ENCODE measurements around the gene SULT2B1.

SULT2B1 gene

DNA sequence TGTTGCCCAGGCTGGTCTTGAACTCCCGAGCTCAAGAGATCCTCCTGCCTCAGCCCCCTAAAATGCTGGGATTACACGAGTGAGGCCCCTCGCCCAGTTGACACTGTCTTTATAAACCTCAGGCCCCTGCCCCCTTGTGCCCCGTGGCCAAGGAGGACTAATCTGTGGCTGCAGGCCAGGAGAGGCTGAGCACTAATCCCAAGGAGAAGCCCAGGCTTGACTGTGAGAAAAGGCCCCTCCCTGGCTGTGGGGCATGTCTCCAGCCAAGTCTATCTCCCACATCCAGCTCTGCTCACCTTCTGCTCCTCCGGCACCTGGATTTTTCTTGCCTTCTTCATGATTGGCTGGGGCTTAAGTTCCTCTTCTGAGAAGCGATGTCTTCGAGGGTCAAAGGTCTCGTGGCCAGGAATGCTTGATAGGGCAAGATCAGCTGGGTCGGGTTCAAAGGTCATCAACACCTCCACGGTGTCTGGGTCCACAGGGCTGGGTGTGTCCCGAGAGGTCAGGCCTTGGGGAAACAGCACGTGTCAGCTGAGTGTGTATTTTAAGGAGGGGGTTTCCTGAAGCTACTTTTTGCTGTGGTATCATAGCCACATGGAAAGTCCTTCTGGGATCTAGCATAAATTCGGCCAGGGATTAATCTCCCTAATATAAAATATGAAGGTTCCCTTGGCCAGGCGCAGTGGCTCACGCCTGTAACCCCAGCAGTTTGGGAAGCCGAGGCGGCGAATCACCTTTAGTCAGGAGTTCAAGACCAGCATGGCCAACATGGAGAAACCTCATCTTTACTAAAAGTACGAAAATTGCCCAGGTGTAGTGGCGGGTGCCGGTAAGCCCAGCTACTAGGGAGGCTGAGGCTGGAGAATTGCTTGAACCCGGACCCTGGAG lies 81.4 kb downstream of the SULT2B1 start:
- TF ChIP-seq, protein P1, sequence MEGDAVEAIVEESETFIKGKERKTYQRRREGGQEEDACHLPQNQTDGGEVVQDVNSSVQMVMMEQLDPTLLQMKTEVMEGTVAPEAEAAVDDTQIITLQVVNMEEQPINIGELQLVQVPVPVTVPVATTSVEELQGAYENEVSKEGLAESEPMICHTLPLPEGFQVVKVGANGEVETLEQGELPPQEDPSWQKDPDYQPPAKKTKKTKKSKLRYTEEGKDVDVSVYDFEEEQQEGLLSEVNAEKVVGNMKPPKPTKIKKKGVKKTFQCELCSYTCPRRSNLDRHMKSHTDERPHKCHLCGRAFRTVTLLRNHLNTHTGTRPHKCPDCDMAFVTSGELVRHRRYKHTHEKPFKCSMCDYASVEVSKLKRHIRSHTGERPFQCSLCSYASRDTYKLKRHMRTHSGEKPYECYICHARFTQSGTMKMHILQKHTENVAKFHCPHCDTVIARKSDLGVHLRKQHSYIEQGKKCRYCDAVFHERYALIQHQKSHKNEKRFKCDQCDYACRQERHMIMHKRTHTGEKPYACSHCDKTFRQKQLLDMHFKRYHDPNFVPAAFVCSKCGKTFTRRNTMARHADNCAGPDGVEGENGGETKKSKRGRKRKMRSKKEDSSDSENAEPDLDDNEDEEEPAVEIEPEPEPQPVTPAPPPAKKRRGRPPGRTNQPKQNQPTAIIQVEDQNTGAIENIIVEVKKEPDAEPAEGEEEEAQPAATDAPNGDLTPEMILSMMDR (IDR thresholded peaks at IDR 0.05; ENCODE audit: borderline replicate concordance, insufficient read depth, low read depth, low read length), result no peak
- H3K4me3 ChIP-seq (ENCODE audit: low read depth, low read length), result no peak overlapping the region

DNA sequence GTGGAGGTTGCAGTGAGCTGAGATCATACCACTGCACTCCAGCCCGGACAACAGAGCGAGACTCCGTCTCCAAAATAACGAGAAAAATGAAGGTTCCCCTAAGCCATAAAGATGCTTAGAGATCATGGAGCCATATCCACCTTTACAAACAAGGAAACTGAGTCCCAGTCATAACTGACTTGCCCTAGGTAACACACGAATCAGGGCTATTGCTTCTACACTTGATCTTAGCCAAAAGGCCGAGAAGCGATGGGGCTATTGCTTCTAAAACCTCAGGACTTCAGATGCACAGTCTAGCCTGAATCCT lies 82.0 kb downstream of the SULT2B1 start:
- H3K4me3 ChIP-seq (ENCODE audit: low read depth, low read length), result peak overlapping the region; percentile 47
- TF ChIP-seq, protein P1 (IDR thresholded peaks at IDR 0.05; ENCODE audit: borderline replicate concordance, insufficient read depth, low read depth, low read length), result no peak

DNA sequence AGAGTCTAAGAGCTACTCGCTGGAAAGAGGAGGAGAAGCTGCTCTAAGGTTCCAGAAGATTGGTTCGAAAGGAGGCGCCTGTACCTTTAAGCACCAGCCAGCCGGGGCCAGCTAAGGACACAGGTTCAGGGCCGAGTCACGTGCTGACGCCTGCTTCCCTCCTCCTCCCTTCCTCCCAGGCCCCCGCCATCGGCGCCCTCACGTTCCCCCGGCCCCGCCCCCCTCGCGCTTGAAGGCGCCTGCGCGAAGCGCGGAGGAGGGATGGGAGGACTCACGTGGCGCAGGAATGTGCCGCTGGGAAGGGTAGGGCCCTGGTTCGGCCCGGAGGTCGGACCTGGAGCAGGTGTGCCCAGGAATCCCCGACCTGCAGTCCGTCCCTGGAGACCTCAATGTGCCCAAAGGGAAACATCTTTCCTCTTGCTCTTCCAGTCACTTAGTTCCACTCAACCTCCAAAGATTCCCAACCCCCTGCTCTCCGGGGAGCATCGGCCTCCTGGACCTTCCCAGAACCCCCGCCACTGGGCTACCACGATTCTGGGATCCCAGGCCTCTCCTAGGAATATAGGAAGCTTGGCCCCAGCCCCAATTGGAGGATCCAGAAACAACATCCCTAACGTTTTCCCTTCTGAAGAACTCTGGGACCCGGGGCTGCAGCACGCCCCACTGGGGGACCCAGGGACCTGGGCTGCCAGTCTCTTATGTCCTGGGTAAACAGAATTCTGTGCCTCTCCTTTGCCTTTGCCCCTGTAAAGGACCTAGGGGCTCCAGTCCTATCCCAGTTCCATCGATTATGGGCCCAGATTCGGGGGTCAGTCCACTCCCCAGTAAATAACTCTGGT lies 82.7 kb downstream of the SULT2B1 start:
- TF ChIP-seq, protein P1 (IDR thresholded peaks at IDR 0.05; ENCODE audit: borderline replicate concordance, insufficient read depth, low read depth, low read length), result no peak
- H3K4me3 ChIP-seq (ENCODE audit: low read depth, low read length), result peak overlapping the region; percentile 47

DNA sequence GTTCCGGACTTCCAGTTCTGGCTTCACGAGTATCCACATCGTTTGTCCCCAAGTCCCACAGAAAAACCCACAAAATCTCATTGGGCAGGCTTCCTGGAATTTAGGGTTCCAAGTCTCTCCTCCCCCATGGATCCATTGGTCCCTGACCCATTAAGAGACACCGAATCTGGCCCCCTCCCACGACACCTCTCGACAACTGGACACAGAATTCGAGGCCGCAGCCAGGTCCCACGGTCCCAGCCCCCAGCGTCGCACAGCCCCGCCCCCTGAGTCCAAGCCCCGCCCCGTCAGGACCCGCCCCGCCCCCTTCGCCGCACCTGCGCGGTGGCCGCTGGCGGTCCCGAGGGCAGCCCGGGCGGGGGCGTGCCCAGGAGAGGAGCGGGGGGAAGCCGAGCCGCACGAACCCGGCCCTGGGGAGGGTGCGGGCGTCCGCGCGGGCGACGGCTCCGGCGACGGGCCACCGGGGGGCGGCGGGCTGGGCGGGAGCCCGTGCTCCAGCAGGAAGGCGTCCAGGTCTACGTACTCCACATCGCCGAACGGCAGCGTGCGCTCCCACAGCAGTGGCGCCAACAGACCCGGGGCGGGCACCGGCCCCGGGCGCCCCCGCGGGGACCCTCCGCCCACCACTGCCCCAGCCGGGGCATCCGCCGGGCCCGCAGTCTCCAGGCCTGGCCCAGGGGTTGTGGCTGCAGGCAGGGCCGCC lies 83.4 kb downstream of the SULT2B1 start:
- TF ChIP-seq, protein P1 (IDR thresholded peaks at IDR 0.05; ENCODE audit: borderline replicate concordance, insufficient read depth, low read depth, low read length), result no peak
- H3K4me3 ChIP-seq (ENCODE audit: low read depth, low read length), result peak overlapping the region; percentile 62

DNA sequence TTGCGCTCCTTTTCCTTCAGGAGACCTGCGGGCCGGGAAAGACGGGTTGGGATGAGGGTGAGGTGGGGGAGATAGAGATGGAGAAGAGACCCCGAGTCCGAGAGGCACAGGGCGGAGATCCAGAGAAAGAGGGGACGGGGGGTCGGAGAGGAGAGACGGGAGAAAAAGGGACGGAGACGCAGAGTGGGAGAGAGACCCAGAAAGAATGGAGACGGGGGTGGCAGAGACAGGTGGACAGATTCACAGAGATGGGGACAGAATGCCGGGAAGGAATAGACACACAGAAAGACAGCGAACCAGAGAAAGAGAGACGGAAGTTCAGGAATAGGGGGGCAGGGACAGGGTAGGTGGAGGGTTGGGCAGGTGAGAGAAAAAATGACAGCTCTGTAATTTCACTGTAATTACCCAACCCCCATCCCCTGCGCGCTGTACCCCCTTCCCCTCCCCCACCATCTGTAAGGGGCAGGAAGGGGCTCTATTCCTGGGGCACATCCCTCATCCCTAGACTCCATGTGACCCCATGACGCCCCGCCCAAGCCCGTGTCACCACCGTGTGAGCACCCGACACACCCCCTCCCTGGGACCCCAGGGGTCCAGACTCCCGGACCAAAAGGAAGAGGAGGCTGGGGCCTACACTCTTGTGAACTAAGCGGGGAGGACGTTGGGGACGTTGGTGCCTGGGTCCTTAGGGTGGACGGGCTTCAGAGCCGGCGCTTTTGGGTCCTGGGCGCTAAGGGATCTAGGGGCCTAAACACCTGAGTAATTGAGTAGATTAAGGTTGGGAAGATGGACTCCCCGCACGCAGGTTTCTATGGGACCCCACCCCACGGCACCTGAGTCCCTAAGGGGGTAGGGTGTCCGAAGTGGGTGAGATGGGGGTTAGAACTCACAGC lies 84.2 kb downstream of the SULT2B1 start:
- H3K4me3 ChIP-seq (ENCODE audit: low read depth, low read length), result peak overlapping the region; percentile 62
- TF ChIP-seq, protein P1 (IDR thresholded peaks at IDR 0.05; ENCODE audit: borderline replicate concordance, insufficient read depth, low read depth, low read length), result no peak

DNA sequence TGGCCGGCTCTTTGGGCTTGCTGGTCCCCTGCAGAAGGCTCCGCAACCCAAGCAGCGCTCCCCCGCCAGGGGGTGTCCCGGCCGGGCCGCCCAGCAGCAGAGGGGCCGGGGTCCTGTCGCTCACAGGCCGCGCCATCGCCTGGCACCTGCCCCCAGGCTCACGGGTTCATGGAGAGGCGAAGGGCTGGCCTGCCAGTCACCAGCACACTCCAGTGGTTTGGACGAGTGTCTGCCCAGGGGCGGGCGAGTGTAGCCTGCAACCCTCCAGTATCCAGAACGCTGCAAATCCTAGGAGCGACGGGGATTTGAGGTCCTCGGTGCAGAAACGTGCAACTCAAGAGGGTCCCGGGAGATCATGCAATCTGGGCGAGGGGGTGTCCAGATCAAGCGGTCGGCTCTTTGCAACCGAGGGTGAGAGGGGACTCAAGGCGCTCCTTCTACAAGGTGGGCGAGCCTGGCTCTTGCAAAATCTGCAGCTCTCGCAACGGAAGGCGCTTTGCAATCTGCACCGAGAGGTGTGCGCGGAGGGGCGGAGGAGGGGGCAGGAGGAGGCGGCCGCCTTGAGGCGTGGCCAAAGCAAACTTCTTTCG lies 85.0 kb downstream of the SULT2B1 start, which contains the start of gene DBP:
Gene DBP (minus strand): TSS at position 521 of the 590 bp plus-strand sequence. CDS start 385 bp downstream, at position 136.
- TF ChIP-seq, protein P1 (IDR thresholded peaks at IDR 0.05; ENCODE audit: borderline replicate concordance, insufficient read depth, low read depth, low read length), result no peak; the same call in 1 of the 2 replicates
- H3K4me3 ChIP-seq (ENCODE audit: low read depth, low read length), result peak within 1 kb of the TSS; percentile 62

Data from GM12875 (cell line).